GM21723 (cell line): ENCODE measurements around the gene FOXD1.

Source experiments
- ATAC-seq: cut with Tn5 transposase; IDR thresholded peaks from one replicate; pipeline ENCODE4 v1.9.1; 2021; ENCODE audit warnings: mild to moderate bottlenecking, moderate library complexity; ENCODE audit not compliant: unreplicated experiment

FOXD1 gene

DNA sequence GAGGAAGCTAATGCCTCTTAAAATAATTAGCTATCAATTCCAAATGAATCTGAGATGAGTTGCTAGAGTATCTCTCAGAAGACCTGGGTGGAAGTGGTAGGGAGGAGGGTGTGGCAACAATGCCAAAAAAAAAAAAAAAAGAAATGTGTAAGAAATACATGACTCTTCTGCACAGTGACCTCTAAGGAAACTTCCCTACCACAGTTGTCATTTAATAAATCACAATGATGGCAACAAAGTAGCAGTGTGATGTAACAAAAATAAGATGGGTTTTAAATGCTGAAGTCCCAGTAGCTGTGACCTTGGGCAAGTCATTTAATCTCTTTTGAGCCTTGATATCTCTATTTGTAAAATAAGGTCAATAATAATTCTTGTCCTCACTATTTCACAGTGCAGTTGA lies 7.2 kb downstream of the FOXD1 start:
- ATAC-seq: no peak

GRCh38 chr5:73440262-73440661 lies 8.3 kb downstream of the FOXD1 start:
- ATAC-seq: no peak

- no peak for ATAC-seq
These were observed 9.7 kb downstream of the FOXD1 start for GRCh38 chr5:73438645-73439470.

DNA sequence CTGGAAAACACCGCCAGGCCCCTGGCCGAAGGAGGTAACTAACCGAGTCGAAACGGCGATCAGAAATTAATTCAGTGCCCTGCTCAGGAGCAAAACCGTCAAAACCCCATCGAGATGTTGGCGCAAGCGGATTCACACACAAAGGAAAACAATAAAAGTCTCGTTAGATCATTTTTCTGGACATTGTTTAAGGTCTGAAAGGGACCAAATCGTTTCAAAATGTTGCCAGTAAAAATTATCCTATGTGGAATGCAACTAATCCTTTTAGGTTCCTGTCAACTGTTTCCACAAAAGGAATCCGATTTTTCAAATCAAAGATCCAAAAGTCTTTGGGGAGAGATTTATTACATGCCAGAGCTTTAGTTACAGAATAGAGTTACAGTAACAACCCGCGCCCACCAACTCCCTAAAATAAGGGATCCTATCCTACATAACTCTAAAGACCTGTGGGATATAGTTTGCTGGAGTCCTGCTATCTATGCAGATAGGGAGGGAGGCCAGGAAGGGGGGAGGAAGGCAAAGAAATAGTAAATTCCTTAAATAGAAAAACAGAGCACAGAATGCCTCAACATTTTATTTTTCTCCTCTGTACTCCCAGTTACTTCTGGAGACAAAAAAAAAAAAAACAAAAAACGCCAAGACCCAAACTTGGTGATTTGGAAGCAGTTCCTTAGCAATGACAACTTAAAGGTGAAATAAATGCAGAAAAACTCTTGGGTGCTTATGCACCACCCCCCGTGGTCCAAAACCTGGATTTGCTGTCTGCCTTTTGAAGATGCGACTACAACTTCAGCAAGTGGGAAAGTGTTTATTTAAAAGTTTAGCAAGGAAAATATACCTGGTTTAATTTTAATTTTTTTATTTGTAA lies 10.6 kb downstream of the FOXD1 start:
- no peak for ATAC-seq

DNA sequence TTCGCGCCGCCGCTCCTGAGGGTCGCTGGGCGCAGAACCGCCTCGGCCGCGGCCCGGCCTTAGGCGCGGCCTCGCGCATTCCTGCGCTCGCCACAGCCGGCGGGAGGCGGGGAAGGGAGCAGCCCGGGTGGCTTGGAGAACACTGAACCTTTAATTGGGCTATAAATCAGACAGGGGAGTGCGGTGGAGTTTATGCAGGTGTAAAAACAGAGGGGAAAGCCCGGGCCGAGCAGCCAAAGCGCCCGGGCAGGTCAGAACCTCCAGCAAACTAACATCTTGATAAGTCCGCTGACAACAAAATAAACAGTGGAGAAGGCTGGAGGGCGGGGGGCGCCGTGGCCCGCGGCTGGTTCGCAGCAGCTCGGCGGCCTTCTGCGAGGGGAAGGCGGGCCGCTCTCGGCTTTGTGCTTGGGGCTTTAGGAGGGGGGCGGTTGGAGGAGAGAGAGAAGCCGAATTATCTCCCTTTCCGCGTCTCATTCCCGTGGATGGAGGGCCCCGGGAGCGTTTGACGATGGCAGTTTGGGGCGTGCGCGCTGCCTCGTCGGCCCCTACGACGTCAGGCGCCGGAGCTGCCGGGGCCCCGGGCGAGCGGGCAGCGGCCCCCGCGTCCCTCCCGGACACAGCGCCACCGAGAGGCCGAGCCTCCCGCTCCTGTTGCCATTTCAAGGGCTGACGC lies 11.3 kb downstream of the FOXD1 start:
- ATAC-seq: no peak

DNA sequence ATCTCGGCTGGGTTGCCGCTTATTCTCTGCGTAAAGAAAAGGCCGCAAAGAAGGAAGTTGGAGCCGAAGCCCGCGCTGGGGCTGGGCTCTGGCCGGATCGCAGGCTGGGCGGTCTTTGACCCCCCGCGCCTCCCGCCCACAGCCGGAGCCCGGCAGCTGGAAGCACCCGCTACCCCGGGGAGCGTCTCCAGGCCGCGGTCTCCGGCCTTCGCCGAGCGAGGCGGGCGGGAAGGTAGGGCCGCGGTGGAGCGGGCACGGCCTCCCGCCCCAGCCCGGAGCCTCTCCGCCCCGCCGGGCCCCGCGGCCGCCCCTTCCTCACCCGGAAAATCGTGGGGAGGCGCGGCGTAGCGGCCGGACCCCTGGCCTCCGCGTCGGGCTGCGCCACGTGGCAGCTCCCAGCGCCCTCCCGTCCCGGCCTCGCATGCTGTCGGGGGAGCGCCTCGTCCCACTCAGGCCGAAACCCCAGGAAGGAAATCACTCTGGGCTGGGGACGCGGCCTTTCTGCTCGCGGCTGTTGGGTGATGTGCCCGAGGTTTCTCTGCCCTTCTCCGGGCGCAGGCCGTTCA lies 12.0 kb downstream of the FOXD1 start:
- ATAC-seq: no peak

DNA sequence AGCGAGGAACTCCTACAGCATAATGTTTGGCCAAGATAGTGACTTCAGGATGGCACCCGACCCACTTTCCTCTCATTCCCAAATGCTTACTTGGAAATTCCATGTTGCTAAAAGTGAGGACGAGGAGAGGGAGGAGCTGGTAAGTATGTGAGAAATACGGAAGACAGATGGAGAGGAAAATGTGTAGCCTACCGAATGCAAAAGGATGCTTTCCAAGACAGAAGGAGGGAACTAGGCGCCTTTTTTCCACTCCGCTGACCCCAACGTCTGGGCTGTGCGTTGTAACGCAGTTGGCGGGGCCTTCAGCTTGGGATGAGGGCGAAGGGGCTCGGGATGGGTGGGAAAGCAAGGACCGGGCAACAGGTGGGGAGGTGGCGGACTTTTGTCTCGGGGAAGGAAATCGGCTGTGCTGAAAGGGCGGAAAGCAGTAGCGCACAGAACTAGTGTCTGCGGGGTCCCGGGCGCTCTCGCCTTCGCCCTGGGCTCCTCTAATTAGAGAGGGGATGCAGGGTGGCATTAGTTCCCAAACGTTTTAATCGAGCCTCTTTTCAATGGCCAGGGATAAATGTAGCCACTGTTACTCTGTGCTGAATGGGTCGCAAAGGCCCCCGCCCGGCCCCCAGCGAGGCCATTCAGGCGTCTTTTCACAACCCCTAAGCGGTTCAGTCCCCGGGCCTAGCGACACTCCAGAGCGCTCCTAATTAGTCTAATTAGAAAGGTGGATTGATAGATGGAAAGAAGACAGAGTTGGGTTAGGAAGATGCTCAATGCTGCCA lies 12.6 kb downstream of the FOXD1 start:
- no peak for ATAC-seq

GRCh38 chr5:73434907-73435306 lies 13.7 kb downstream of the FOXD1 start:
- ATAC-seq: no peak

GRCh38 chr5:73434461-73434860 lies 14.1 kb downstream of the FOXD1 start:
- no peak for ATAC-seq

DNA sequence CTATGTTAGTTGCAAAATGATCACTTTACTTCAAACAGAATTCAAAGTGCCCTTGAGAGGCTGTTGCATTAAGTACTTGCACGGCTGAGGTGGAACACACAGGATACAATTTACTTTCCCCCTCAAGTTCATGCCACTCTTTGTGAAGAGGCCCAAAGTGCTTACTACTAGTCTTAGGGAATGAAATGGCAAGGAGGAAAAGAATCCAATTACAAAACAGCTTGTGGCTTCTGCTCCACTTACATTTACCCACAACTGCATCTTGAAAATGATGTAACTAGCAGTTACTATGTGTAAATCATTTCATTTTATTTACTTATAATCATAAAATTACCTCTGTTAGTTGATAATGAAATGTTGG lies 14.6 kb downstream of the FOXD1 start:
- no peak for ATAC-seq

DNA sequence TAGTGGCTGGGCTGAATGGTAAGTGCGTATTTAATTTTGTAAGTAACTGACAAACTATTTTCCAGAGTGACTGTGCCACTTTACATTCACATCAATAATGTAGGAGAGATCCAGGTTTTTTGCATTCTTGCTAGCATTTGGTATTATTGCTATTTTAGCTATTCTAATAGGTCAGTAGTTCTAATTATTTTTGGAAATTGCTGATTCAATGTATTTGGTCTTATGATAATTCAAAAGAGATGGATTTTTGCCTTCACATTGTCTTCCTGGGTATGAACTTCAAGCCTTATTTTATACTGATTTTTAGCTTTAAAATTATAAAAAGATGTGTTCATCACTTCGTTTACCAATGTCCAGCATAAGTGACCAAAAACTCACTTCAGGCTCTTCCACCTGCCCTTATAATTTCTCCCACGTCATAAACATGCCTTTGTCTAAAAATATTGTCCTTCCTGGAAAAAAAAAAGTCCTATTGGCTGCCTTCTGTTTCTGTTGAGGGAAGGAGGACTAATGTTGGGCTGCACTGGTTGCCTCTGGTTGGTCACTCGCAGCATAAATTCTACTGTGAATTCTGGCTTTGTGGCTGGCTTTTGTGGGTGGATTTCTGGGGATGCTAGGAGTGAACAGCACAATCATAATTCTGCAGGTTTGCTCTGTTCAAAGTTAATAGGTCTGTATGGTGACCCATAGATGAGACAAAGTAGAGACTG lies 15.2 kb downstream of the FOXD1 start:
- ATAC-seq: no peak

GRCh38 chr5:73431204-73431851 lies 17.2 kb downstream of the FOXD1 start:
- no peak for ATAC-seq

- no peak for ATAC-seq
These were observed 22.5 kb downstream of the FOXD1 start for GRCh38 chr5:73426034-73426433.

DNA sequence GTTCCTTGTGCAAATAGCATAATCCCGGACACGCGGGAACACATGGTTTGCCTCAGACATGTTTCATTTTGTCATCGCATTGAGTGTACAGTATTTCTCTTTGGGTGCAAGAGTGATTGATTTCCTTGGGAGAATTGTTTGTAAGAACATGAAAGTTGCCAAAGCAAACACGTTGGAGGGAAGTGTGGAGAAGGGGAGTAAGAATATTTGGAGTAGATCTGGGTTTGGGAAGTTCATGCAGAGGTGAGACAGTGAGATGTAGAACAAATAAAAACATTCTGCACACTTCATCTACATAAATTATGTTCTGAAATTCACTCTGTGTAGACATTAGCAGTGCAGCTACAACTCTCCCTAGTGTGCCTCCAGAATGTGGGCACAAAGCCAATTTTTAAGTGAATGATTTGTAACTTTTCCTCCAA lies 24.0 kb downstream of the FOXD1 start:
- ATAC-seq: no peak

DNA sequence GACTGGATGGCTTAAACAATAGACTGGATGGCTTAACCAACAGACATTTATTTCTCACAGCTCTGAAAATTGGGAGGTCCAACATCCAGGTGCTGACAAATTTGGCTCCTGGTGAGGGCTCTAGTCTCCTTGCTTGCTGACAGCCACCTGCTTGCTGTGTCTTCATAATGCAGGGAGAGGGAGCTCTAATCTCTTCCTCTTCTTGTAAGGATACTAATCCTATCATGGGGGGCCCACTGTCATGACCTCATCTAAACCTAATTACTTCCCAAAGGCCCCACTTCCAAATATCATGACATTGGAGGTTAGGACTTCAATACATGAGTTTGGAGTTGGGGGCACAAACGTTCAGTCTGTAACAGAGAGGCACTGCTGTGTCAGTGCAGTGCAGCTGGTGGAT lies 26.4 kb downstream of the FOXD1 start:
- no peak for ATAC-seq

- no peak for ATAC-seq
These were observed 27.9 kb downstream of the FOXD1 start for GRCh38 chr5:73420666-73421065.

DNA sequence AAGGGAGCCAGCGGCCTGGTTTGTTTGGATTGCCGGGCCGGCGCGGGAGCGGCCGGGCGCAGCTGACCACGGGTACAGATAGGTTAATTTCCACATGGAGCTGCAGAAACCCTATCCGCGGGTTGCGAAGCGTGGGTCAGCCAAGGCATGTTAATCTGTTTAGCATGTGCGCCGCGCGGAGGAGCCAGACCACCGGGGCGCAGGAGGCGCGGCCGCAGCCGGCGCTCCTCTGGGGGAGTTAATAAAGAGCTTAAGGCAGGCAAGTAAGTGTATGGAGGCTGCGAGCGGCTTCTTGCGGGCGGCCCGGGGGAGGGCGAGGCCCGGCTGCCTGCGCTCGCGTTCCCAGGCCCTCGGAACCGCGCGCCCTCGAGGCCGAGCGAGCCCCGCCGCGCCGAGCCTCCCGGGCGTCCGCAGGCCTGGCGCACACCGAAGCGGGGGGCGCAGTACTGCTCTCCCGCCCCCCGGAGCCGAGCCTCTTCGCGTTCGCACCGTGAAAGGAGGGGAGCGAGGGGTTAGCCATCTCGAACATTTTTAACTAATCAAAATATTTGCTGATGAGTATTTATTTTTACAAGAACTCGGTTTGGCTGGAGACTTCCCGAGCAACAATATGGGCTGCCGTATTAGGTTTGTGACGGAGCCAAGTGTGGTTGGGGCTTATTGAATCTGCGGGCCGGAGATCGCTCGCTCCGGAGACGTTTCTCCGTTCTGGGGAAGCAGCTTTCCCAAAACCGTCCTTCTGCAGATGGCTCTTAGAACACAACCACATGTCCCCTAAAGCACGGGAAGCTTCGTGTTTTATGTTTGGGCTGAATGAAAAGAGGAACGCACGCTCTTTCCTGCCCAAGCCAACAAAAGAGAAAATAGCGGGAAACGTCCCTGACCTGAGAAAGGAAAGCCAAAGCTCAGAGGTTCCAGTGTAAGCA lies 28.8 kb downstream of the FOXD1 start:
- ATAC-seq: no peak

- ATAC-seq: no peak
These were observed 29.5 kb downstream of the FOXD1 start for GRCh38 chr5:73419117-73419464.
